ENCODE results near the gene PFDN6. TPM values are rescaled to one million over a fixed set of nuclear protein-coding genes. Genes with fewer than 3 reads are reported as not detected.
A peak's percentile ranks its signal among the peaks of the same experiment; 100 is the strongest.

Gene PFDN6
- total RNA-seq, 1 donor from 2014 or later, result 47.8 TPM

DNA sequence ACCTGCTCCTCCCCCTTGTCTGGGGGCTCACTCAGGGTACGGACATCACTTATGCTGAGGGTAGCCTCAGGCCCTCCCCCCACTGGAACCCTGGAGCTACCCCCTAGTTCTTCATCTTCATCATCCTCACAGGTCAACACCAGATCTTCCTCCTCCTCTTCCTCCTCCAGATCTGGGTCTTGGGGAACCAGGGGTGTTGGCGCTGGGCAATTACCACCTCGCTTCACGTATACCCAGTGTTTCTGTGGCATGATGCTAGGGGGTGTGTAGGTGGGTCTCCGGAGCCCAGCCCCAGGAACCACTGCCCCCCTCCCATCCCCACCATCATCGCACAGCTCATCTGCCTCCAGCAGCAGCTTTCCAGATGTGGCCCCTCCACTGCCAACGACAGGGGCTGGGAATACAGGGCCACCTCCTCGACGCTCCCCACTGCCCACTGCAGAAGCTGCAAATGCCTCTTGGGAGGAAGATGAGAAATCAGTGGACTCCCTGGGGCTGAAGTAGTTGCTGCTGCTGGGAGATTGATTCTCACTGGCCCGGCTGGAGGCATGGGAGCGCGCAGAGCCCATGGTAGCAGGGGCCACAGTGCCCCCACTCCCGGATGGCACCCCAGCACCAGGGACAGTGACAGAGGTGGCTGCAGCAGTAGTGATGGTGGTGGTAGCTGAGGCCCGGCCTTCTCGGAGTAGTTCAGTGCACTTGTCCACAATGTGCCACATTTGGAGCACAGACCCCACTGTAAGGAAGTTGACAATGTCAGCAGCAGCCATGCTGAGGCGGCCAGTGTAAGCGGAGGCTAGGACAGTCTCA is 26.6 kb downstream of the PFDN6 start:
- TF ChIP-seq CTCF (IDR thresholded peaks at IDR 0.05; ENCODE audit: borderline replicate concordance), result no peak
- DNase-seq, result no peak
- H3K4me3 ChIP-seq, result no peak overlapping the region
- no peaks in the 10 kb centered on the region for H3K9me3 ChIP-seq (replicated peaks)
- no peaks in the 10 kb centered on the region for H3K27me3 ChIP-seq (ENCODE audit: low read depth)
- H3K4me1 ChIP-seq, result peaks cover 95% of the 10 kb centered on the region
- peak overlapping the region; percentile 92 for H3K27ac ChIP-seq (replicated peaks)
- H3K36me3 ChIP-seq, result peaks cover 29% of the 10 kb centered on the region
- intact Hi-C loops (cut with micrococcal nuclease), result no loop called here

DNA sequence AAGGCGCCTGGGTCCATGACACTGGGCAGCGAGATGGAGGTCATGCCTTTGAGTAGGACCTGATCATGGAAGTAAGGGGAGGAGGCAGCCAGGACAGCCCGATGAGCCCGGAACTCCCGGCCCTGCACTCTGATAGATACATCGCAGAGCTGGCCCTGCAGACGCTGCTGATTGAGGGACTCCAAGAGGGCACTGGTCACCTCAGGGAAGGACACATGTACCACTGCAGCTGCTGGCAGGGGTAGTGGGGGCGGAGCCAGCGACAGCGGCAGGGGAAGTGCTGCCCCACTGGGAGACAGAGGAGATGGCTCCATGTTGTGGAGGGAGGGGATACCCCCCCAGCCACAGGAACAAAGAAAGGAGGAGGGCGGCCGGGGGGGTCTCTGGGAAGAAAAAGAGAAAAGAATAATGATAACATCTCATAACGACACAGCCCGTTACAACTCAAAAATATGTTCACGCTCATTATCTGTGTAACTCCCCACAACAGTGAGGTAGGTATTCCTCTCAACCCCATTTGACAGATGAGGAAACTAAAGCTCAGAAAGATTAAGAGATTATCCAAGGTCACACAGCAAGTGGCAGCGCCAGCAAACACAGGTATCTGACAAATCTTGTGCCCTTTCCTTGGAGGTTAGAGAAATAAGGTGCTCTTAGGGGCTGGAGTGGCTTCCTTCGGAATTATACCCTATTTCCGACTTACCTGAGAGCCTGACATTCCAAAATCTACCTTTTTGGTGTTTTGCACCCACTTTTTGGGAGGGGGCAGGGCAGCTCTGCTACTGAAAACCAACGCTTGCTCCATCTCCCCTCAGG is 27.4 kb downstream of the PFDN6 start:
- Histone ChIP-seq H3K27me3 (ENCODE audit: low read depth) (no peaks in the 10 kb centered on the region), H3K4me1 (peaks cover 95% of the 10 kb centered on the region), H3K4me3 (peak overlapping the region; percentile 74), H3K36me3 (peaks cover 32% of the 10 kb centered on the region), H3K27ac (replicated peaks) (peak overlapping the region; percentile 92), H3K9me3 (replicated peaks) (no peaks in the 10 kb centered on the region)
- TF ChIP-seq CTCF (IDR thresholded peaks at IDR 0.05; ENCODE audit: borderline replicate concordance), result no peak
- intact Hi-C loops (cut with micrococcal nuclease), result no loop called here
- peak; percentile 55 for DNase-seq

DNA sequence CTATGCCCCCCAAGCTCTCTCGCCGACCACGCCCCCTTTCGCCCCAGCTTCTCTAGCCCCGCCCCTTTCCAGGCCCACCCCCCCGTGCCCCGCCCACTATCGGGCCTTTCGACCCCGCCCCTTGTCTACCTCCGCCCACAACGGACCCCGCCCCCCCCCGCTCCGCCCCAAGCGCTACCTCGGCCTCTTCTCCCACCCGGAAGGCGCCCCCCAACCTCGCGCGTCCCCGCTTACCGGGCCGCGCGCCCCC is 27.9 kb downstream of the PFDN6 start:
- H3K27ac ChIP-seq (replicated peaks), result peak overlapping the region; percentile 92
- TF ChIP-seq CTCF (IDR thresholded peaks at IDR 0.05; ENCODE audit: borderline replicate concordance), result no peak
- no peaks in the 10 kb centered on the region for H3K27me3 ChIP-seq (ENCODE audit: low read depth)
- intact Hi-C loops (cut with micrococcal nuclease), result no loop called here
- DNase-seq, result no peak
- peak overlapping the region; percentile 74 for H3K4me3 ChIP-seq
- peaks cover 95% of the 10 kb centered on the region for H3K4me1 ChIP-seq
- peaks cover 32% of the 10 kb centered on the region for H3K36me3 ChIP-seq
- no peaks in the 10 kb centered on the region for H3K9me3 ChIP-seq (replicated peaks)

DNA sequence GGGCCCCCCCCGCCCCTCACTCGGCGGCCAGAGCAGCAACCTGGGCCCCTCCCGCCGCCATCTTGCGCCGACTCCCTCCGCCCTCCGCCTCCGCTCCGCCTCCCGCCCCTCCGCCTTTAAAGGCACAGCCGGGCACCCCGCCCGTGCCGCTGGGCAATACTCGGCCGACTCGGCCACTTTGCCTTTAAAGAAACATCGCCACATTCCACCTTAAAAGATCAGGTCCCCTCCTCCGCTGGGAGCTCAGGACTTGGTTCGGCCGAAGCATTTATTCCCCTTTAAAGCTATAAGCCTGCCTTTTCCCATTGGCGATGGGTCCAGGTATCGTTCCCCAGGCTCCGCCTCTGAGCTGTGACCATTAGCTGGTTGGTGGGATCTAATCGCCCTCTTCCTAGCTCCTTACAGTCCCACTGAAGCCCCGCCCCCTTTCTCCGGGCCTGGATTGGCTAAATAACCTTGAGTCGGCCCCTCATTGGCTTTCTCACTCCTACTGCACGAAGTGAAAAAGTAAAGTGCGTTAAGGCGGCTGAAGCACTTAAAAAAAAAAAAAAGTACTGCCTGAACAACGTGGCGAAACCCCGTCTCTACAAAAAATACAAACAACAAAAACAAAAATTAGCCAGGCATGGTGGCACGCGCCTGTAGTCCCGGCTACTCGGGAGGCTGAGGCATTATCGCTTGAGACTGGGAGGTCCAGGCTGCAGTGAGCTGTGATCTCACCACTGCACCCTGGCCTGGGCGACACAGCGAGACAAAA is 28.4 kb downstream of the PFDN6 start, which contains the start of gene ZBTB22:
ZBTB22 (minus strand) TSS at position 76 of the 757 bp plus-strand sequence. CDS start 828 bp downstream, outside the sequence.
- peaks cover 93% of the 10 kb centered on the region for H3K4me1 ChIP-seq
- DNase-seq, result peak; percentile 99
- peak within 1 kb of the TSS; percentile 74 for H3K4me3 ChIP-seq
- H3K36me3 ChIP-seq, result peaks cover 32% of the 10 kb centered on the region
- H3K9me3 ChIP-seq (replicated peaks), result no peaks in the 10 kb centered on the region
- TF ChIP-seq CTCF (IDR thresholded peaks at IDR 0.05; ENCODE audit: borderline replicate concordance), result no peak
- H3K27me3 ChIP-seq (ENCODE audit: low read depth), result no peaks in the 10 kb centered on the region
- intact Hi-C loops (cut with micrococcal nuclease), result no loop called here
- peak within 1 kb of the TSS; percentile 92 for H3K27ac ChIP-seq (replicated peaks)

- intact Hi-C loops (cut with micrococcal nuclease), result no loop called here
- Histone ChIP-seq H3K36me3 (peaks cover 32% of the 10 kb centered on the region), H3K4me3 (peak overlapping the region; percentile 74), H3K9me3 (replicated peaks) (no peaks in the 10 kb centered on the region), H3K27ac (replicated peaks) (peak overlapping the region; percentile 92), H3K27me3 (ENCODE audit: low read depth) (no peaks in the 10 kb centered on the region), H3K4me1 (peaks cover 90% of the 10 kb centered on the region)
- no peak for DNase-seq
- TF ChIP-seq CTCF (IDR thresholded peaks at IDR 0.05; ENCODE audit: borderline replicate concordance), result no peak
Measured at GRCh38 chr6:33318426-33319073, 29.1 kb downstream of the PFDN6 start.

Measured in left ventricle myocardium inferior (tissue), 1 donor.